DMS114 treated with DMSO at 0.1 percent for 48 hours (cell line): ENCODE results near the gene ARHGAP19.
A peak's percentile ranks its signal among the peaks of the same experiment; 100 is the strongest.
"Not testable (repeated sequence)": the region's sequence is repeated elsewhere in the genome, so short reads cannot be mapped to it uniquely, and the experiment has no call there.

ENCODE experiments used
- DNase-seq: peaks from one replicate; lab custom pipeline; 2025; ENCODE audit not compliant: unreplicated experiment; lab: John Stamatoyannopoulos, UW

The ARHGAP19 gene

GRCh38 chr10:97321804-97322190 lies 29.4 kb upstream of the ARHGAP19 start:
- no peak for DNase-seq

- DNase-seq: no peak
These were observed 28.8 kb upstream of the ARHGAP19 start for GRCh38 chr10:97321032-97321803.

- no peak for DNase-seq
These were observed 28.1 kb upstream of the ARHGAP19 start for GRCh38 chr10:97320480-97321031.

GRCh38 chr10:97319671-97320479 lies 27.4 kb upstream of the ARHGAP19 start:
- DNase-seq: no peak

- peak; percentile 87 for DNase-seq
These were observed 26.6 kb upstream of the ARHGAP19 start, which contains the start of gene FRAT1 for GRCh38 chr10:97318772-97319651. Gene FRAT1 (plus strand): TSS chr10:97319271. CDS start chr10:97319454, 183 bp downstream.

- DNase-seq: no peak
These were observed 22.2 kb upstream of the ARHGAP19 start for GRCh38 chr10:97314671-97315070.

GRCh38 chr10:97312897-97313296 lies 20.5 kb upstream of the ARHGAP19 start:
- no peak for DNase-seq

GRCh38 chr10:97311111-97311626 lies 18.7 kb upstream of the ARHGAP19 start:
- DNase-seq: no peak

- no peak for DNase-seq
These were observed 15.7 kb upstream of the ARHGAP19 start for GRCh38 chr10:97307866-97308780.

- no peak for DNase-seq
These were observed 15.0 kb upstream of the ARHGAP19 start for GRCh38 chr10:97307441-97307840.

GRCh38 chr10:97302088-97302791 lies 9.8 kb upstream of the ARHGAP19 start:
- DNase-seq: no peak

- DNase-seq: no peak
These were observed 8.5 kb upstream of the ARHGAP19 start for GRCh38 chr10:97300980-97301379.

- no peak for DNase-seq
These were observed 5.8 kb upstream of the ARHGAP19 start for GRCh38 chr10:97298223-97298571.

- no peak for DNase-seq
These were observed 5.3 kb upstream of the ARHGAP19 start for GRCh38 chr10:97297556-97298222.

- no peak for DNase-seq
These were observed 393 bp upstream of the ARHGAP19 start for GRCh38 chr10:97292862-97293198.

- no peak for DNase-seq
These were observed 910 bp downstream of the ARHGAP19 start for GRCh38 chr10:97291357-97292096.

GRCh38 chr10:97290576-97291356 lies 1.7 kb downstream of the ARHGAP19 start:
- not testable (repeated sequence) for DNase-seq
